Nucleus accumbens (tissue), 56 donors: ENCODE results near the gene CLSTN3.

ENCODE experiments used
- DNase-seq, 56 donors: peaks; one replicate each; lab custom pipeline; 2025; lab: John Stamatoyannopoulos, UW

CLSTN3 gene

GRCh38 chr12:7123806-7124522, 6.2 kb upstream of the CLSTN3 start:
- no peak for DNase-seq

GRCh38 chr12:7125632-7126227, 4.4 kb upstream of the CLSTN3 start:
- DNase-seq, result no peak

DNA sequence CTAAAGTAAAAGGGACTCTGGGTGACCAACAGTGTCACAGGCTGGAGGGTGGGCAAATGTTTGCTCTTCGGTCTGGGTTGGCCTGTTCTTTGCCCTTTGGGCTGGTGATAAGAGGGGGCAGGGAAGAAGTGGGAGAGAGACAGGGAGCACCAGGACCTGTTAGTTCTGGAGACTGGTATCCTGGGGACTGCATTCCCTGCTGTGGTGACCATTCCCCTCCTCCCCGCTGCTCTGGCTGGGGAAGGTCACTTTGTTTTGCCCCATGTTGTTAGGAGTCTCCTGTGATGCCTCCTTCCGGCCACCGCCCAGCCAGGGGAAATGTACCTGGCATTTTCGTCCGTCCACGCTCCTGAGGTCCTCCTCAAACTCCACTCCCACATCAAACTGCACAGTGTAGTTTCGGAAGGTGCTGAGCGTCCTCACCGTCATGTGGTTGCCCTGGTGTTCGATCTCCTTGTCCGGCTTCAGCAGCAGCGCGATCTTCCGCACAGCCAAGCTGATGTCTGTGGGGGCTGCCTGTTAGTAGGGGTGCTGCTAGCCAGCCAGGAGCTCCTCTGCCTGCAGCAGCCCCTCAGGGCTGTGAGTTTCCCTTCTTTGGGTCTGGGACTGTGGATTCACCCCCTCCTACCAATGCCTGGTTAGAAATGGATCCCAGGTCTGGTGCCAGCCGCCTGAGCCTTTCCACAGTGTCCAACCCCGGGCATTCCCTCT, 2.1 kb upstream of the CLSTN3 start:
- no peak for DNase-seq

DNA sequence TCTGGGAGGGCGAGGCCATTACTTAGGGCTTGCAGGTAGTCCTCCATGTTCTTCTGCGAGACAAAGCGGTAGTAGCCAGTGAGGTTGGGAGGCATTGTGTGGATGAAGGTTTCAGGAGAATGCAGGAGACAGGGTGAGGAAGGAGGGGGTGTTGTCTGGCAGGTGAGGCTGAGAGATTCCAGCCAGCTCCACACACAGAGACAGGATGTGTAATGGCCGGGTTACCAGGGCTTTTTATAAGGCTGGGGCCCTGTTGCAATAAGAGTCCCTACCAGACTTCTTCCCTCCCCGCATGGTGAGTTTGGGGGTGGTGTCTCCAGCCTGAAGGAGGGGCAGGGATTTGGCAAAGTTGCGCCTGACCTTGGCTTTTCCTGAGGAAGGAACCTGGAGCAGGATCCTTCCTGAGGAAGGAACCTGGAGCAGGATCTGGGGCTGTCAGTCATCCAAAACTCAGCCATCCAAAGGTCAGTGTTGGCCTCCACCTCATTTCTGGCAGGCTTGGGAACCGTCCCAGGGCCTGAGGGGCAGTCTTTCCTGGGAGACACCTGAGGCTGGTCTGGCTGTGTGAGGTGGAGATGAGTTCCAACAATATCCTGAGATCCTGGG, 1.4 kb upstream of the CLSTN3 start, which contains the start of gene RBP5:
TSS of gene RBP5 (minus strand) at position 209 of the 606 bp plus-strand sequence. CDS start at position 95, 114 bp downstream.
- no peak for DNase-seq

DNA sequence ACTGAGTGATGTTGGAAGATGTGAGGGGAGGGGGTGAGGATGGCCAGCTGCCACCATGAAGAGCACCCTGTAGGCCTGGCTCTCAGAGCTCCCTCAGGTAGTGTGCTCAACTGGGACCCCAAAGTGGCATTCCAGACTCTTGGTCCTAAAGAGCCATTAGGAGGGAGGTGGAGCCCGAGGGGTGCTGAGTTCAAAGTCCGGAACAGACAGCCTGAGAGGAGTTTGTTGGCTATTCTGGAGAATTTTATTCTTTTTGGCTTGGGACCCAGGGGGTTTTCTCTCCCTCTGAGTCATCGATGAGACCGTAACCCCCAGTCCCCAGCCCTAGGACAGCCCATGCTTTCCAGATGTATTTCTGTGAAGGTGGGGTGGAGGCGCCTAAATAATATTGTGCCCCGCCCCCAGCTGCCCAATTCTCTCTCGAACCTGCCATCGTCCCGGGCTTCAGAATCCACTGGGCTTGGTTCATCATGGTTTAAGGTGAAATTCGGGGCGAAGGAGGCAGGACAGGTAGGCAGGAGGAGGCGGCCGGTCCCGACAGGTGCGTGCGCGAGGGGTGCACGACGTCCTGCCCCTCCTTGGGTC, 792 bp upstream of the CLSTN3 start:
- peak in 1 of 56 donors; percentile 45 for DNase-seq

DNA sequence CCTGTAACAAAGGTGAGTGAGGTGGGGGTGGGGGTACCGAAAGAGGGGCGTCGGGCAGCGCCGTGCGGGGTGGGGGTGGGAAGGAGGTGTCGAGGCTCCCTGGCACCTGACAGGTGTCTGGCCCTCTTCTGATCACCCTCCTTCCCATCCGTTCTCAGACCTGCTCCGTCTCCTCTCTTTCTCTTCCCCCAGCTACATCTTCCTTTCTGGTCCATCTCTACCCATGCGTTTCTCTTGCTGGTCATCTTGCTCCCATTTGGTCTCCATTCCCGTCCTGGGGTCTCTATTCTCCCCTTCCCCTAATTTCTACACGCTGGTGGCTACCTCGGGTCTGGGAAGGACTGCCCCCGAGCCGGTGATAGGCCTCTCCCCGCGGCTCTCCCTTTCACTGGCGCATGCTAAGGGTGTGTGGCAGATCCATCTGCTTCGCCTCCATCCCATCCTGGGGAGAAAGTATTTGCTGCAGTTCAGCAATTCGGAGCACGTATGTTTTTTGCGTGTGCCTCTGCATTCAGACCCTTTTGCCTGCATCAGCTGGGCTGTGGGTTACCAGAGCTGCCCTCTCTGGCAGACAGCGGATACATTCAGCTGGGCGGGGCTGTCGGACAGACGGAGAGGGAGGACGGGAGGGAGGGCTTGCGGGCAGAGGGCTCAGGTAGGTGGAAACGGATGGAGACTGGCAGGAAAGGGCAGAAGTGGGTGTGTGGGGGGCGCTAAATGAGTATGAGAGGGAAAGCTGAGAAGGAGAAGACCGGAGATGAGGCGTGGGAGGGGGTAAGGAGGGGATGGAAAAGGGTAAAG, 730 bp downstream of the CLSTN3 start:
- DNase-seq, result peak in 32 of 56 donors; percentile 4 to 64 (median 30)

- DNase-seq, result no peak
Measured at GRCh38 chr12:7131502-7131866, 1.3 kb downstream of the CLSTN3 start.

DNA sequence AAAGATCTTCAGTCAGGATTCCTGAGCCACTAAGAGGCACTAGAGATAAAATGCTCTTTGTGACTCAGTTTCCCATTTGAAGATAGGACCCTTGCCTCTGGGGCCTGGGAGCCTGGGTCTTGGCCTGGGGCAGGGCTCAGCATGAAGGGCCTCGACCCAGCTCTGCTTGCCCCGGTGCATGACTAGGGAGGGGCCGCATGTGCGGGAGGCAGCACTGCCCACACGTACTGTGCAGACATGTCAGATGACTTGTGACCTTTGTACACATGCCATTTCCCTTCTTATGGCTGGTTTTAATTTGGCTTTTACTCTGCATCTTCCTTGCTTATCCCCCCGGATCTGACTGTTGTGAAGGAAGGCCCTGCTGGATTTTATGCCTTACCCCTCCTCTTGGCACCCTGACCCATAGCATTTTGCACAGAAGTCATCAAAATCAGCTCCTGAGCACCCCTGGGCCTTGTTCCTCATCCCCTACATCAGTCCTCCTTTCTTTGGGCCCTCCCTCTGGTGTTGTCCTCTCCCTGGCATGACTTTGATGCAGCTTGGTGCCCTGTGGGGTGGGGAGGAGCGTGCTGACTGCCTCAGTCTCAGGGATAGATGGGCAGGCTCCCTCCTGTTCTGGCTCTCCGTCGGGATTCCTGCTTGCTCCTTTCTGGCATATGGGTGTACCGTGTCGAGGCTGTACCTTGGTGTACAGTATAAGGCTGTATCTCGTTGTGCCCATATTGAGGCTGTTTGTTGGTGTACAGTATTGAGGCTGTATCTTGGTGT, 4.4 kb downstream of the CLSTN3 start:
- DNase-seq, result no peak

- DNase-seq, result no peak
Measured at GRCh38 chr12:7136071-7136470, 5.9 kb downstream of the CLSTN3 start.

- DNase-seq, result no peak
Measured at GRCh38 chr12:7136676-7137075, 6.5 kb downstream of the CLSTN3 start.

DNA sequence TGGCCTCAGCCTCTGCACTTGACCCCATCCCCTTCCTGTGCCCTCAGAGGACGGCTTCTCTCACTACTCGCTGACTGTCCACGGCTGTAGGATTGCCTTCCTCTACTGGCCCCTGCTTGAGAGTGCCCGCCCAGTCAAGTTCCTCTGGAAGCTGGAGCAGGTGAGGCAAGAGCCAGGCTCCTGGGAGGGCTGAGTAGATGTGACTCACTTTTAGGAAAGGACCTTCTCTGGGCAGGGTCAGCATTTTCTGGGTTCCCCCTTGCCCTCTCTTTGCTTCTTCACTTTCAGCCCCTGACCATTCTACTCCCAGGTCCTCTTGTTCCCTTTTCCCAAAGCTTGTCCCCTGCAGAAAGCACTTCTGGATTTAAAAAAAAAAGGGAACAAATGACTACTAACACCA, 7.7 kb downstream of the CLSTN3 start:
- no peak for DNase-seq

- DNase-seq, result no peak
Measured at GRCh38 chr12:7139200-7139599, 9.0 kb downstream of the CLSTN3 start.

DNA sequence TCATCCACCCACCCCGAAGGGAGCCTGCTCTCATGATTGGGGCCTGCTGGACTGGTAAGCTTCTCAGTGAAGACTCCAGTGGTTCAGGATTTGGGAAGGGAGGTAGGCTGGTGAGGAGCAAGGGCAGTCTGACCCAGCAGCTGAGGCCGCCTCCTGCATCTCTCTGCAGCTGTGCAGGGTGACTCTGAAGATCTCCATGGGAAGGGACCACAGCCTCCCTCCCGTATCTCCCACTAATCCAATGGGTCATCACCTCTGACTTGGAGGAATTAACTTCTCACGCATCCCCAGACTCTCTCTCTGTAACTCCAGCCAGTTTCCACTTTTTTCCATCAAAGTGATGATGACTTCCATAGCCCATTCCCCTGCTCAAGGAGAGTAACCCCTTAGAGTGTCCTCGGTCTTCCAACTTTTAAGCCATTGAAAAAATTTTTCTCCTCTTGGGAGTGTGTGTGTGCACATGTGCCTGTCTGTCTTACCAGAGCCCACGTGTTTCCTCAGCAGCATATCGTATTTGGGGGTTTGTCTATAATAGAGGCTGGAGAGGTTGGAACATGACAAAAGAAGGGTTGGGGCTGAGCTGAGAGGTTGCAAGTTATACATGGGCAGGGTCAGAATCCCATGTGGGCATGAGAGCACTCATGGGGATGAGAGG, 11.3 kb downstream of the CLSTN3 start:
- DNase-seq, result no peak

DNA sequence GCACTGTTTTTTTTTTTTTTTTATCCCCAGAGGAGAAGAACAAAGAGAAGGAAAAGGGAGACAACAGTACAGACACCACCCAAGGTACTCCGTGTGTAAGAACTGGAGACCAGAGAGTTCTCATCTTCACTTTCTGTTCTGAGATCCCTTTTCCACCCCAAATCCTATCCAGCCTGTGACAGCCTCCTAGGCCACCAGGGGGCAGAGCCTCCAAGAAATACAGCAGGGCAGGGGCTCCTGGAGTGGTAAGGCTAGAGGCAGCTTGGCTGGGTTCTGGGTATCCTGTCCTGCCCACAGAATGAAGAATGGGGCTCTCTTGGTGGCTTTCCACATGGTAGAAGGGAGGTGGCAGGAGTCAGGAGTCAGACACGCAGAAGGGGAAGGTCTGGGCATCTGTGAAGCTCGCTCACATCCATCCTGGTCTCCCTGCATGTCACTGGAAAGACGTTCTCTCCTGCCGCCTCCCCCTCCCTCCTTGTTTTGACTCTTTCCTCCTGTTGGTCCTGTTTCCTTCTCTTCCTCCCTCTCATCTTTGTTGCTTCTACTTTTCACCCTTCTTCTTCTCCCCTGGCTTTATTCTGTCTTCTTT, 12.0 kb downstream of the CLSTN3 start:
- peak in 18 of 56 donors; percentile 2 to 46 (median 22) for DNase-seq

DNA sequence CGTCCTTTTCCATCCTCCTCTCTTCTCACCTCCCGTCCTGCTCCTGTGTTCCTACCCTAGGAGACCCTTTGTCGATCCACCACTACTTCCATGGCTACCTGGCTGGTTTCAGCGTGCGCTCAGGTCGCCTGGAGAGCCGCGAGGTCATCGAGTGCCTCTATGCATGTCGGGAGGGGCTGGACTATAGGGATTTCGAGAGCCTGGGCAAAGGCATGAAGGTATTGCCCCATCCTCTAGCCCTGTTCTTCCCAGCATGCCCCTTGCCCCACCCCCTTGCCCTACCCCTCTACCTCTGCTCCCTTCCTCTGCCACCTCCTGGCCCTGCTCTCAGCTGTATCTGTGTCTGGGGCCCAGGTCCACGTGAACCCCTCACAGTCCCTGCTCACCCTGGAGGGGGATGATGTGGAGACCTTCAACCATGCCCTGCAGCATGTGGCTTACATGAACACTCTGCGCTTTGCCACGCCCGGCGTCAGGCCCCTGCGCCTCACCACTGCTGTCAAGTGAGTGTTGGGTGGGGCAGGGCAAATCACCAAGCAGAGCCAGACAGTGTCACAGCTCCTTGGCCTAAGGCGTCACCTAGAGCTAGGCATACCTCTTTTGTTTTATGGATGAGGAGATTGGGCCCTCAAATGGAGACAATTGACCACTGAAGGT, 12.8 kb downstream of the CLSTN3 start:
- no peak for DNase-seq

GRCh38 chr12:7143564-7143963, 13.4 kb downstream of the CLSTN3 start:
- DNase-seq, result no peak

DNA sequence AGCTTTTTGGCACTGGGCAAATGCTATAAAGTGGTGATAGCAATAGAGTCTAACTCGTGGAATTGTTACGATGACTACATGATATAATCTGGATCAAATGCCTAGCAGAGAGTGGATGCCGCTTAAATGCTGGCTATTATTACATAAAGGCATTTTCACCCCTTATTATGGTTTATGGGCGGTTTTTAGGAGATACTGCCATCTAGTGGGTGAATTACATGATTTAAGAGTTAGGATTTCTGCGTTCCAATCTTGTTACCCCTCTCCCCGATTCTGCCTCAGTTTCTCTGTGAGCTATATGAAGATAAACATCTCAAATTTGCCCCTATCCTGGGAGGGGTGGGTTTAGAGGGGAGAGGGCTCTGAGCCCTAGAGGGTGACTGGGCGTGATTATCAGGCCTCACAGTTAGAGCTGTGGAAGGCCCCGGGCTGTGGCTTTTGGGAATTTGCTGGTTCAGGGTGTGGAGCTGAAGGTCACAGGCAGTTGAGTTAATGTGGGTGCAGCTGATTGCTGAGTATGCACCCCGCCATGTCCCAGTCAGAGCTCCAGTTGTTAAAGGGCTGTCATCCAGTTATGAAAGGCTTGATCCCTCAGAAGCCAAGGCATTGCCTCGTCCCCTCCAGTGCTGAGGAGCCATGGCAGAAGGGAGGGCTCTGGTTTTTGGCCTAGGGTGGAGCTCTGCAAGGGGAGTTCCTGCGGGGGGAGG, 14.4 kb downstream of the CLSTN3 start:
- DNase-seq, result no peak
